SU-DHL-6 (cell line): ENCODE data around the gene KRTAP2-1.

Experiments used
- CTCF ChIP-seq: fragments of 200-600 bp; sonication (generic); IDR thresholded peaks from one replicate; pipeline ENCODE4 v1.5.1; 2017; ENCODE audit warnings: antibody characterized with exemption, mild to moderate bottlenecking, low read length, moderate library complexity; ENCODE audit not compliant: insufficient read depth, poor library complexity, severe bottlenecking
- EZH2phosphoT487 ChIP-seq: fragments of 200-600 bp; sonication (generic), shearing (Covaris generic); conservative IDR thresholded peaks from 2 replicates; pipeline ENCODE4 v1.6.1; 2018; ENCODE audit warnings: mild to moderate bottlenecking, antibody characterized with exemption, low read length, moderate library complexity, mixed read lengths

GRCh38 chr17:41069031-41069430 is 21.9 kb upstream of the KRTAP2-1 start:
- TF ChIP-seq CTCF (no peak), EZH2phosphoT487 (no peak)
